ENCODE data around the gene USP10. TPM values are rescaled to one million over a fixed set of nuclear protein-coding genes. Genes with fewer than 3 reads are reported as not detected.
A peak's percentile ranks its signal among the peaks of the same experiment; 100 is the strongest.
"Not testable (repeated sequence)": the region's sequence is repeated elsewhere in the genome, so short reads cannot be mapped to it uniquely, and the experiment has no call there.

Gene USP10
- total RNA-seq, 1 experiment from 2014 or later = 203 TPM

DNA sequence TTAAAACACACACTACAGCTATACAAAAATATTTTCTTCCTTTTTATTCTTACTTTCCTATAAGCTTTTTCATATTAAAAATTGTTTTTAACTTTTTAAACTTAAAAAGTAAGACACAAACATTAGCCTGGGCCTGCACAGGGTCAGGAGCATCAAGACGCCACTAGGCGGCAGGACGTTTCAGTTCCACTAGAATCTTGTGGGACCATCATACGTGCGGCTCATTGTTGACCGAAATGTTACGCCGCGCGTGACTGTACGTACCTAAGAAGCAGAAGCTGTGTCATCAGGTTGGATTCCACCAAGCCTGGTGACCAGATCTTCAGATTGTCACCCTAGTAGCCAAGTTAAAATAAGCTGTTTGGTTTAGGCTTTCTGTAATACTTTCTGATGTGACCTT is 47.1 kb downstream of the USP10 start:
- H4K20me1 ChIP-seq (ENCODE audit: control insufficient read depth, insufficient read depth, insufficient read length) = no peaks in the 10 kb centered on the region
- no peak overlapping the region for H2BK5ac ChIP-seq (ENCODE audit: insufficient read length, low read length)
- no peak overlapping the region for H3K4me3 Mint-ChIP-seq
- H3K27me3 ChIP-seq (ENCODE audit: insufficient read depth, low read length) = no peaks in the 10 kb centered on the region
- WGBS (ENCODE audit: extremely low coverage, insufficient read length, low lambda C conversion rate) = no CpG with 5 or more reads among the region's 11 CpGs
- H3K9me3 ChIP-seq (ENCODE audit: control insufficient read depth, low read depth, low read length) = no peaks in the 10 kb centered on the region
- TF ChIP-seq, protein P1, sequence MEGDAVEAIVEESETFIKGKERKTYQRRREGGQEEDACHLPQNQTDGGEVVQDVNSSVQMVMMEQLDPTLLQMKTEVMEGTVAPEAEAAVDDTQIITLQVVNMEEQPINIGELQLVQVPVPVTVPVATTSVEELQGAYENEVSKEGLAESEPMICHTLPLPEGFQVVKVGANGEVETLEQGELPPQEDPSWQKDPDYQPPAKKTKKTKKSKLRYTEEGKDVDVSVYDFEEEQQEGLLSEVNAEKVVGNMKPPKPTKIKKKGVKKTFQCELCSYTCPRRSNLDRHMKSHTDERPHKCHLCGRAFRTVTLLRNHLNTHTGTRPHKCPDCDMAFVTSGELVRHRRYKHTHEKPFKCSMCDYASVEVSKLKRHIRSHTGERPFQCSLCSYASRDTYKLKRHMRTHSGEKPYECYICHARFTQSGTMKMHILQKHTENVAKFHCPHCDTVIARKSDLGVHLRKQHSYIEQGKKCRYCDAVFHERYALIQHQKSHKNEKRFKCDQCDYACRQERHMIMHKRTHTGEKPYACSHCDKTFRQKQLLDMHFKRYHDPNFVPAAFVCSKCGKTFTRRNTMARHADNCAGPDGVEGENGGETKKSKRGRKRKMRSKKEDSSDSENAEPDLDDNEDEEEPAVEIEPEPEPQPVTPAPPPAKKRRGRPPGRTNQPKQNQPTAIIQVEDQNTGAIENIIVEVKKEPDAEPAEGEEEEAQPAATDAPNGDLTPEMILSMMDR (conservative IDR thresholded peaks at IDR 0.05) = peak; percentile 72
- no peaks in the 10 kb centered on the region for H3K27me3 Mint-ChIP-seq (ENCODE audit: low read depth)
- H3K18ac ChIP-seq (ENCODE audit: insufficient read length, low read depth, low read length) = no peak overlapping the region
- H3K79me1 ChIP-seq (ENCODE audit: insufficient read depth, low read depth, low read length, poor library complexity, severe bottlenecking) = no peaks in the 10 kb centered on the region
- H3K27ac ChIP-seq (ENCODE audit: insufficient read length, low read depth, low read length) = no peak overlapping the region
- peaks cover 4 to 31% (median 25%) of the 10 kb centered on the region in 3 experiments; a peak in 6 of 7 replicates for H3K36me3 Mint-ChIP-seq (ENCODE audit: insufficient read depth in 1 of 3, low read depth in 3 of 3)
- H3K4me2 ChIP-seq (ENCODE audit: insufficient read depth, insufficient read length, low read length) = no peak overlapping the region
- no peak overlapping the region for H3K23ac ChIP-seq (ENCODE audit: insufficient read length, low read depth, low read length)
- no peak overlapping the region for H4K8ac ChIP-seq (replicated peaks; ENCODE audit: insufficient read length, low read depth, low read length)
- H4K5ac ChIP-seq (ENCODE audit: insufficient read length, low read depth, low read length) = no peak overlapping the region
- H3K14ac ChIP-seq (ENCODE audit: insufficient read depth, low read length) = no peak overlapping the region
- H3K4me1 ChIP-seq (ENCODE audit: insufficient read depth, low read length) = no peaks in the 10 kb centered on the region
- no peak overlapping the region for H2AK5ac ChIP-seq (ENCODE audit: insufficient read length, low read length)
- no peaks in the 10 kb centered on the region for H3K23me2 ChIP-seq (ENCODE audit: insufficient read length, low read depth, low read length, poor library complexity, severe bottlenecking)
- no peak overlapping the region for H4K91ac ChIP-seq (ENCODE audit: insufficient read length, low read depth, low read length)
- H2BK120ac ChIP-seq (ENCODE audit: low read depth, low read length, poor library complexity, severe bottlenecking) = no peak overlapping the region
- no peak overlapping the region for H3K9ac ChIP-seq (ENCODE audit: extremely low read depth, insufficient read length, low read length)
- no peak overlapping the region for H2BK15ac ChIP-seq (ENCODE audit: low read depth, low read length)
- H3K79me2 ChIP-seq (ENCODE audit: insufficient read depth, low read length) = peaks cover 18% of the 10 kb centered on the region; the same call in 1 of the 2 replicates
- peaks cover 20 to 24% of the 10 kb centered on the region in 2 experiments for H3K4me1 Mint-ChIP-seq
- no peak overlapping the region for H3K56ac ChIP-seq (ENCODE audit: insufficient read length, low read depth, low read length)
- H2AFZ ChIP-seq (ENCODE audit: low read length) = no peak overlapping the region
- H3T11ph ChIP-seq (ENCODE audit: low read length) = no peak overlapping the region
- no peak overlapping the region for H2BK20ac ChIP-seq (ENCODE audit: low read depth, low read length, poor library complexity, severe bottlenecking)
- no peak for DNase-seq
- H3K4ac ChIP-seq (ENCODE audit: low read depth, low read length) = no peak overlapping the region
- H2BK12ac ChIP-seq (ENCODE audit: insufficient read length, low read depth, low read length) = no peak overlapping the region
- H3K27ac Mint-ChIP-seq = no peak overlapping the region
- H3K9me3 Mint-ChIP-seq = no peaks in the 10 kb centered on the region

DNA sequence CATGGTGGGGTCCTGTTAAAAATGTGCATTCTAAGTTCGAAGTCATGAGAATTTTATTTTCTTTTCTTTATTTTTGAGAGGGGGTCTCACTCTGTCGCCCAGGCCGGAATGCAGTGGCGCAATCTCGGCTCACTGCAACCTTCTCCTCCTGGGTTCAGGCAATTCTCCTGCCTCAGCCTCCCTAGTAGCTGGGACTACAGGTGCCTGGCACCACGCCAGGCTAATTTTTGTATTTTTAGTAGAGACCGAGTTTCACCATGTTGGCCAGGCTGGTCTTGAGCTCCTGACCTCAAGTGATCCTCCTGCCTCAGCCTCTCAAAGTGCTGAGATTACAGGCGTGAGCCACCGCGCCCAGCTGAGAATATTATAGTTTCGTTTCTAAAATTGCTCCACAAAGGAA is 48.4 kb downstream of the USP10 start:
- H3K4me2 ChIP-seq (ENCODE audit: insufficient read depth, insufficient read length, low read length); DNase-seq; H4K5ac ChIP-seq (ENCODE audit: insufficient read length, low read depth, low read length); H3K27me3 ChIP-seq (ENCODE audit: insufficient read depth, low read length); H4K91ac ChIP-seq (ENCODE audit: insufficient read length, low read depth, low read length); H3K4me3 Mint-ChIP-seq; H4K20me1 ChIP-seq (ENCODE audit: control insufficient read depth, insufficient read depth, insufficient read length); H2BK120ac ChIP-seq (ENCODE audit: low read depth, low read length, poor library complexity, severe bottlenecking); H2AFZ ChIP-seq (ENCODE audit: low read length); H3K79me1 ChIP-seq (ENCODE audit: insufficient read depth, low read depth, low read length, poor library complexity, severe bottlenecking); H3K23ac ChIP-seq (ENCODE audit: insufficient read length, low read depth, low read length); H3K18ac ChIP-seq (ENCODE audit: insufficient read length, low read depth, low read length); H3K27me3 Mint-ChIP-seq (ENCODE audit: low read depth); H2AK5ac ChIP-seq (ENCODE audit: insufficient read length, low read length); H3K56ac ChIP-seq (ENCODE audit: insufficient read length, low read depth, low read length); H4K8ac ChIP-seq (replicated peaks; ENCODE audit: insufficient read length, low read depth, low read length); H3K23me2 ChIP-seq (ENCODE audit: insufficient read length, low read depth, low read length, poor library complexity, severe bottlenecking); H3K14ac ChIP-seq (ENCODE audit: insufficient read depth, low read length); H2BK12ac ChIP-seq (ENCODE audit: insufficient read length, low read depth, low read length); H3K9me3 ChIP-seq (ENCODE audit: control insufficient read depth, low read depth, low read length); H3K4me1 ChIP-seq (ENCODE audit: insufficient read depth, low read length); H3K27ac ChIP-seq (ENCODE audit: insufficient read length, low read depth, low read length); H3K9me3 Mint-ChIP-seq; H3K27ac Mint-ChIP-seq; H3T11ph ChIP-seq (ENCODE audit: low read length); H2BK20ac ChIP-seq (ENCODE audit: low read depth, low read length, poor library complexity, severe bottlenecking); H2BK15ac ChIP-seq (ENCODE audit: low read depth, low read length); H2BK5ac ChIP-seq (ENCODE audit: insufficient read length, low read length); H3K4ac ChIP-seq (ENCODE audit: low read depth, low read length); H3K9ac ChIP-seq (ENCODE audit: extremely low read depth, insufficient read length, low read length): not testable (repeated sequence)
- Mint-ChIP-seq H3K36me3 (ENCODE audit: insufficient read depth in 1 of 3, low read depth in 3 of 3) (peaks cover 4 to 26% (median 25%) of the 10 kb centered on the region in 3 experiments; a peak in 6 of 7 replicates), H3K4me1 (peaks cover 10 to 18% of the 10 kb centered on the region in 2 experiments)
- WGBS (ENCODE audit: extremely low coverage, insufficient read length, low lambda C conversion rate) = no CpG with 5 or more reads among the region's 11 CpGs
- H3K79me2 ChIP-seq (ENCODE audit: insufficient read depth, low read length) = peaks cover 15% of the 10 kb centered on the region; the same call in 1 of the 2 replicates

Data from H9 (cell line).